K562 treated with DMSO at 1 percent for 24 hours (cell line): ENCODE measurements around the gene LDHA. TPM values are rescaled to one million over a fixed set of nuclear protein-coding genes. Genes with fewer than 3 reads are reported as not detected.

ENCODE experiments used
- total RNA-seq: library from RNA; unstranded; fragments of 300-600 nt; gene quantifications from 2 replicates; pipeline ENCODE4 v1.2.3, GENCODE V29; 2022; ENCODE audit warnings: low read depth; ENCODE audit not compliant: insufficient read depth

The LDHA gene
- 194 and 201 TPM in 2 replicates for total RNA-seq

GRCh38 chr11:18394275-18394927 is at the start of gene LDHA:
TSS of gene LDHA (plus strand) at chr11:18394563. CDS start at chr11:18396843, 2,280 bp downstream.

GRCh38 chr11:18455686-18456372 is 61.5 kb downstream of the LDHA start, which contains the start of gene LDHAL6A:
TSS of gene LDHAL6A (plus strand) at chr11:18455856. CDS start at chr11:18456681, 825 bp downstream.

Other genes with a start within 250 kb of the LDHA start
- gene MRGPRX4, start 221.7 kb upstream of the LDHA start, total RNA-seq = not detected in 2 replicates
- not detected in 2 replicates for gene SAA4, start 157.8 kb upstream of the LDHA start, total RNA-seq
- not detected in 2 replicates for gene SAA2, start 145.9 kb upstream of the LDHA start, total RNA-seq
- gene SAA1, start 128.3 kb upstream of the LDHA start, total RNA-seq = not detected in 2 replicates
- gene HPS5, start 72.4 kb upstream of the LDHA start, total RNA-seq = 15.4 and 17.2 TPM in 2 replicates
- gene GTF2H1, start 72.0 kb upstream of the LDHA start, total RNA-seq = 30.1 and 30.5 TPM in 2 replicates
- gene LDHC, start 17.8 kb downstream of the LDHA start, total RNA-seq = not detected in 2 replicates
- not detected in 2 replicates for gene LDHAL6A, start 61.3 kb downstream of the LDHA start, total RNA-seq
- gene TSG101, start 132.4 kb downstream of the LDHA start, total RNA-seq = 53.7 and 68.5 TPM in 2 replicates
- 5.0 and 6.1 TPM in 2 replicates for gene UEVLD, start 194.2 kb downstream of the LDHA start, total RNA-seq
- gene MISFA, start 205.2 kb downstream of the LDHA start, total RNA-seq = not detected in 2 replicates
- gene SPTY2D1, start 239.8 kb downstream of the LDHA start, total RNA-seq = 12.1 and 15.6 TPM in 2 replicates